ENCODE data around the gene CBX7.

Gene CBX7

GRCh38 chr22:39122772-39123470 lies 29.6 kb downstream of the CBX7 start:
- DNase-seq = no peak

DNA sequence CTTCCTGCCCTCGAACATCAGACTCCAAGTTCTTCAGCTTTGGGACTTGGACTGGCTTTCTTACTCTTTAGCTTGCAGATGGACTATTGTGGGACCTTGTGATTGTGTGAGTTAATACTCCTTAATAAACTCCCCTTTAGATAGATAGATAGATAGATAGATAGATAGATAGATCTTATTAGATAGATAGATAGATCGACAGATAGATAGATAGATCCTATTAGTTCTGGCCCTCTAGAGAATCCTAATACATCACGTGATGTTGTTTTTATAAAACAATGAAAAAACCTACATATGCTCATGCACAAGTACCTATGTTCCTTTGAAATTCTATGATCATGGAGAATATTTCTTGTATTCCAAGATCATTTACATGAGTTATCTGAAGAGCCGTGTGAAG lies 31.5 kb downstream of the CBX7 start:
- no peak for DNase-seq

GRCh38 chr22:39117585-39118191 lies 34.8 kb downstream of the CBX7 start:
- DNase-seq = no peak

GRCh38 chr22:39115977-39116621 lies 36.4 kb downstream of the CBX7 start:
- no peak for DNase-seq

DNA sequence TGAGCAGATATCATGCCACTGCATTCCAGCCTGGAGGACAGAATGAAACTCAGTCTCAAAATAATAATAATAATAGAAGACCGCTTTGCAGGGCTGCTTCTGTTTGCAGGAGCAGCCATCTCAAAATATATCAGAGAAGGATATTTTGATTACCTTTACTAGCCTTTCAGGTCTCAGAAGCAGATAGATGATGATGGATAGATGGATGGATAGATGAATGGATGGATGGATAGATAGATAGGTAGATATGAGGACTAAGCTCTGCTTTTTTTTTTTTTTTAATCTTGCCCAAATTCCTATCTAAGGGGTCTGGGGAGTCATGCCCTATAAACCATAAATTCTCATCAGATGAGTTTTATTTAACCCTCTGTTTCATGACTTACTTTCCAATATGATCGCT lies 36.9 kb downstream of the CBX7 start:
- no peak for DNase-seq

GRCh38 chr22:39114112-39114511 lies 38.4 kb downstream of the CBX7 start:
- DNase-seq = no peak

GRCh38 chr22:39110631-39111561 lies 41.6 kb downstream of the CBX7 start:
- DNase-seq = no peak

- no peak for DNase-seq
These were observed 43.1 kb downstream of the CBX7 start for GRCh38 chr22:39109361-39109760.

DNA sequence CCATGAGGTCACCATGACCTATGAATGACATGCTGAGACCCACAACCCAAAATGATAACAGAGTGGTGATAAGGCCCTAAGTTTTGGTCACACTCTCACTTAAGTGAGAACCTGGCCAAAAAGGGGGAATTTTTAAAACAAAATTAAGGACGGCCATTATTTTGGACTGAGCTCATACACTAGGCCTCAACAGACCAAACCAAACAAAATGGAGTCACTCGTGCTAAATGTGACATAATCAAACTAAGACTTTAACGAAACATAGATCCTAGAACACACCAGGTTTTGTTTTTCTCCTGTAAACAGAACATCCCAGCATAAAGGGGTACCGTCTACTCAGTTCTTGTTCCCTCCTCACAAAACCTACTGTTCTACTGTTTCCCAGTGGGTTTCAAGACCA lies 44.0 kb downstream of the CBX7 start:
- DNase-seq = no peak

- no peak for DNase-seq
These were observed 46.2 kb downstream of the CBX7 start for GRCh38 chr22:39106326-39106725.

DNA sequence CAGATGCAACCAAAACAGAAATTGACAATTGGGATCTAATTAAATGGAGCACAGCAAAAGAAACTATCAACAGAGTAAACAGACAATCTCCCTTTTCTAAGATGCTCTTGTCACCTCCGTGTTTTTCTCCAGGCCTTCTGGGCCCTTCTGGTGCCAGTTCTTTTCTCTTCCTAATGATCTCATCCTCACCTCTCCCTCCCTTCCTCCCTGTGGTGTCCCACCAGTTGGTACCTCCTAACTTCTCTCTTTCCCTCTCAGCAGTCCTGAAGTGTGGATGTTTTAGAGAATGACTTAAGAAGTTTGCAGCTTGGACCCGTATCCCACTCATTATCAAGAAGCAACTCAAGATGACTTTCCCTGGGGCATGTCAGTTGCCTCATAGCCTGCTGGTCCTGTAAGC lies 49.0 kb downstream of the CBX7 start:
- DNase-seq = no peak

DNA sequence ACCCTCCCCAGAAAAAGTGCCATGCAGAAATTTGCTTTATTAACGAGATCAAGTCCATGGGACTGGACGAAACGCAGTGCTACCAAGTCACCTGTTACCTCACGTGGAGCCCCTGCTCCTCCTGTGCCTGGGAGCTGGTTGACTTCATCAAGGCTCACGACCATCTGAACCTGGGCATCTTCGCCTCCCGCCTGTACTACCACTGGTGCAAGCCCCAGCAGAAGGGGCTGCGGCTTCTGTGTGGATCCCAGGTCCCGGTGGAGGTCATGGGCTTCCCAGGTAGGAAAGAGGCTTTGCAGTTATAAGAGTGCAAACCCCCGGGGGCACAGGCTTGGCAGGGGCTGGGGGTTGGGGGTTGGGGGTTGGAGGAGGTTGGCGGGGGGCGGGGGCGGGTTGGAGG lies 51.3 kb downstream of the CBX7 start:
- DNase-seq = no peak

- no peak for DNase-seq
These were observed 53.9 kb downstream of the CBX7 start for GRCh38 chr22:39098576-39098975.

DNA sequence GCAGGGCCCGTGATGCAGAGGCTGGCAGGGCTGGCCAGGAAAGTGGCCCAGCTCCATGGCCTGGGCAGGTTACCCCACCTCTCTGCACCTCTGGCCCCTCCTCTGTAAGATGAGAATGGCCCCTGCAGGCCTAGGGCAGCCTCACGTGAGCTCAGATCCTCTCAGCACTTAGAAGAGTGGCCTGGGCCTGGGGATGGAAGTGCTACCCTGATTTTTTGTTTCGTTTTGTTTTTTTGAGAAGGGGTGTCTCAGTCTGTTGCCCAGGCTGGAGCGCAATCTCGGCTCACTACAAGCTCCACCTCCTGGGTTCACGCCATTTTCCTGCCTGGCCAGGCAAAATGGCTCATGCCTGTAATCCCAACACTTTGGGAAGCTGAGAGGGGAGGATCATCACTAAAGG lies 54.5 kb downstream of the CBX7 start:
- DNase-seq = no peak

- DNase-seq = no peak
These were observed 55.1 kb downstream of the CBX7 start, which contains the start of gene APOBEC3H for GRCh38 chr22:39097098-39098020. Gene APOBEC3H (plus strand): TSS chr22:39097244. CDS start chr22:39100279, 3,035 bp downstream.

GRCh38 chr22:39095971-39096370 lies 56.5 kb downstream of the CBX7 start:
- DNase-seq = no peak

GRCh38 chr22:39094717-39095389 lies 57.6 kb downstream of the CBX7 start:
- no peak for DNase-seq

- DNase-seq = no peak
These were observed 60.2 kb downstream of the CBX7 start for GRCh38 chr22:39092111-39092862.

DNA sequence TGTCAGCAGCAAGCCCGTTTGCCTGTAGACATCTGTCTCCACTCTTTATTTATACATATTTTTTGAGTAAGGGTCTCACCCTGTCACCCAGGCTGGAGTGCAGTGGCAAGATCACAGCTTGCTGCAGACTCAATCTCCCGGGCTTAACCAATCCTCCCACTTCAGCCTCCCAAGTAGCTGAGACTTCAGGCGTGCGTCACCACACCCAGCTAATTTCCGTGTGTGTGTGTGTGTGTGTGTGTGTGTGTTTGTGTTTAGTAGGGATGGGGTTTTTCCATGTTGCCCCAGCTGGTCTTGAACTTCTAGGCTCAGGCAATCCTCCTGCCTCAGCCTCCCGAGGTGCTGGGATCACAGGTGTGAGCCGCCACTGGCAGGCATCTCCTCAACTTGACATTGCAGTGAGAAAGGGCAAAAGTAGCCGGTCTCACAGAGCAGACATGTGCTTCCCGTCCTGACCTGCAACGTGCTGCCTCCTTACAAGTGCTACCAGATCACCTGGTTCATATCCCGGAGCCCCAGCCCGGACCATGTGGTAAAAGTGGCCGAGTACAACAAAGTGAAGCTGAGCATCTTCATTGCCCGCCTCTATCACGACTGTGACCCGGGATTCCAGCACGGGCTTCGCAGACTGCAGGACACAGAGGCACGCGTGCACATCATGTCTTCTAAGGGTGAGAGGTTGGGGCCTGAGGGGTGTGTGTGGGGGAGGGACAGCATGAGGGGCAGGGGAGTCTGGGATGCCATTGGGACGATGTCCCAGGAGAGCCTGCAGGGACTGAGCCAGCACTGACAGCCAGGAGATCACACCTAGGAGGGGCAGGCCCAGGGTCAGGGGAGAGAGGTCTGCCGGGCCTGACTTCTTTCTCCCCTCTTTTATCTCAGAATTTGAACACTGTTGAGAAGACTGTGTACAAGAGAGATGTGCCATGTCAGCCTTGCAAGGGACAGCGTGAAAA lies 61.1 kb downstream of the CBX7 start:
- no peak for DNase-seq

Data from GOT3 (cell line).